Measurements from ENCODE around the gene VPS72. TPM values are rescaled to one million over a fixed set of nuclear protein-coding genes. Genes with fewer than 3 reads are reported as not detected.

Gene VPS72
- total and polyA plus RNA-seq, 9 donors = 24.5 to 78.4 (median 48.9) TPM

DNA sequence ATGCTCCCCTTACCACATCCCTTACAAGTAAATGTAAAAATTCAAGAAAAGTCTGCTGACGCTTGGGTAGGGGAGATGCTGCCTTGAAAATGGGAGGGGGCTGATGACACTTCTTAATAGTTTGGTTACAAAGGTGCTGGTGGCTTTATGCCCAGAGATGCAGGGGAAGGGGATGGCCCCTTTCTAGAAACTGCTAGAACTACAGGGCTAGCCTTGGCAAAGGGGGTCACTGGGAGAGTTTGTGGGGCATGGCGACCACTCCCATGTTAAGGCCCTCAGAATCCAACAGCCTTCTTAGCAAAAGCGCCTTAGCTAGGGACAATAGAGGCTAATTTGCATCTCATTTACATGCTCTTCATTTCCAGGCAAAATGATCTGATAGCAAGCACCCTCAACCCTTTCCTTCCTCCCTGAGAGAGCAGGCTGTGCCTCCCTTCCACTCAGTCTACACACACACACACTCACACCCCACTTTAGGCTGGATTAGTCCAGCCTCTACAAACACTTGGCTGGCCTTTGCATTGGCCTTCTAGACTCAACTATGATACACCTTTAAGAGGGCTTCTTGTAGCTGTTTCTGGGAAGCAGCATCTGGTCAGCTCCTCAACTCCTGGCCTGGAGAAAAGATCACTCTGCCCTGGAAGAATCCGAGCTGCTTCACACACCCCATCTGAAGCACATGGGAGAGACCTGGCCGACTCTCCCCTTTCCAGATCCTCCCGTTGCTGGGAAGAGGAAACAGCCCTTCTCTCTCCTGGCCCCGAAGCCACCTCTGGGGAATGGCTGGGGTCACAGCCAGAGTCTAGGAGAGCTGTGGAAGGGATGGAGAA, 45.3 kb downstream of the VPS72 start:
- WGBS, 3 donors = 42 to 50% (median 48%) methylated on average over 7 of the region's 7 CpGs
- peaks cover 8% of the 10 kb centered on the region for H3K4me1 ChIP-seq (ENCODE audit: insufficient read depth)
- intact Hi-C loops (cut with DNase I) = loop anchor here in 2 of 4 donors (5.0 to 10.0 kb wide), 2 partner anchors 70 to 72 kb away; partner anchors contain the start of gene GABPB2 (in 2 of the 2)

DNA sequence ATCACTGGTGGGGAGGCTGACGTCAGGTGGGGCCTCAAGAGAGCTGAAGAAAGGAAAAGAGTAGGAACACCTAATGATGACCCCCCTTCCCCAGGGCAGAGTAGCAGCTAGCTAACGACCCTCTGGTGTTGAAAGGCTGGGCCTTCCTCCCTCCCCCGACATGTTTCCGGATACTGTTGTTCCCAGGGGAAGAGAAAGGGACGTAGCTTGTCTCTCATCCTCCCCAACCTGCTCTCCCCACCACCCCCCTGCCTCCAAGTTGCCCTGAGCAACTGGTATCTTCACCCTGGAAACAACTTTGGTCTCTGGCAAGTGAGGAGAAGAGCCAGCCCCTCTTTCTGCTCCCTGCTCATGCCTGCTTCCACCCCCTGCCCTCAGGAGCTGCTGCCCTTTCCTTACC, 46.0 kb downstream of the VPS72 start:
- intact Hi-C loops (cut with DNase I) = loop anchor here in 1 of 4 donors (10.0 kb wide), 1 partner anchor 69 kb away; the partner anchor contains the start of gene GABPB2
- no peaks in the 10 kb centered on the region for H3K36me3 ChIP-seq
- TF ChIP-seq, protein P1, sequence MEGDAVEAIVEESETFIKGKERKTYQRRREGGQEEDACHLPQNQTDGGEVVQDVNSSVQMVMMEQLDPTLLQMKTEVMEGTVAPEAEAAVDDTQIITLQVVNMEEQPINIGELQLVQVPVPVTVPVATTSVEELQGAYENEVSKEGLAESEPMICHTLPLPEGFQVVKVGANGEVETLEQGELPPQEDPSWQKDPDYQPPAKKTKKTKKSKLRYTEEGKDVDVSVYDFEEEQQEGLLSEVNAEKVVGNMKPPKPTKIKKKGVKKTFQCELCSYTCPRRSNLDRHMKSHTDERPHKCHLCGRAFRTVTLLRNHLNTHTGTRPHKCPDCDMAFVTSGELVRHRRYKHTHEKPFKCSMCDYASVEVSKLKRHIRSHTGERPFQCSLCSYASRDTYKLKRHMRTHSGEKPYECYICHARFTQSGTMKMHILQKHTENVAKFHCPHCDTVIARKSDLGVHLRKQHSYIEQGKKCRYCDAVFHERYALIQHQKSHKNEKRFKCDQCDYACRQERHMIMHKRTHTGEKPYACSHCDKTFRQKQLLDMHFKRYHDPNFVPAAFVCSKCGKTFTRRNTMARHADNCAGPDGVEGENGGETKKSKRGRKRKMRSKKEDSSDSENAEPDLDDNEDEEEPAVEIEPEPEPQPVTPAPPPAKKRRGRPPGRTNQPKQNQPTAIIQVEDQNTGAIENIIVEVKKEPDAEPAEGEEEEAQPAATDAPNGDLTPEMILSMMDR (IDR thresholded peaks at IDR 0.05) = no peak
- H3K4me1 ChIP-seq (ENCODE audit: insufficient read depth) = peaks cover 8% of the 10 kb centered on the region
- WGBS, 3 donors = 49 to 69% (median 64%) methylated on average over 5 of the region's 5 CpGs
- no peaks in the 10 kb centered on the region for H3K27me3 ChIP-seq
- H3K9me3 ChIP-seq = no peaks in the 10 kb centered on the region
- peak in 2 of 5 donors; percentile 20 to 34 for DNase-seq
- no peak overlapping the region for H3K27ac ChIP-seq
- no peak overlapping the region for H3K4me3 ChIP-seq

More for the DNA sequence above, 45.3 kb downstream of the VPS72 start:
- Histone ChIP-seq H3K36me3 (no peaks in the 10 kb centered on the region), H3K4me3 (peak overlapping the region; percentile 45), H3K9me3 (no peaks in the 10 kb centered on the region), H3K27ac (no peak overlapping the region), H3K27me3 (no peaks in the 10 kb centered on the region)
- DNase-seq = peak in 2 of 5 donors; percentile 21 to 45
- TF ChIP-seq POLR2A (IDR thresholded peaks at IDR 0.05) (no peak), EP300 (IDR thresholded peaks at IDR 0.05) (no peak)
- TF ChIP-seq, protein P1 (IDR thresholded peaks at IDR 0.05) = no peak

DNA sequence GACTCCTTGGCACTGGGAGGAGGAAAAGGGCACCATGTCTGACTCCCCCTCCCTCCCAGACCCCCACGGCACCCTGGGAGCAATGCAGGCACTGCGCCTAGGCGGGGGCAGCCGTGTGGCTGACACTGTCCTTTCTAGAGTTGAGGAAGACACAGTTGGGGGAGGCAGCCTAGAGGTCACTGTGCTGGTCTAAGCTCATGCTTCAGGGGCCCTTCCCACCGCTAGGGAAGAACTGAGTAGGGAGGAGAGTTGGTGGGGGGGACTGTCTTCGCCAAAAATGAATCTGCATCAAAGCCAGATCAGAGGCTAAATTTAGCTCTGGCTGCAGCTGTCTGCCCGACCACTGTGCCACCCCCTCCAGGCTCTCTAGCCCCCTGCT, 47.0 kb downstream of the VPS72 start:
- 54 to 66% (median 59%) methylated on average over 7 of the region's 7 CpGs for WGBS, 3 donors
- Histone ChIP-seq H3K27me3 (no peaks in the 10 kb centered on the region), H3K9me3 (no peaks in the 10 kb centered on the region), H3K27ac (no peak overlapping the region), H3K36me3 (no peaks in the 10 kb centered on the region), H3K4me1 (ENCODE audit: insufficient read depth) (peaks cover 8% of the 10 kb centered on the region), H3K4me3 (no peak overlapping the region)
- DNase-seq = peak in 1 of 5 donors; percentile 33
- TF ChIP-seq EP300 (IDR thresholded peaks at IDR 0.05) (no peak), POLR2A (IDR thresholded peaks at IDR 0.05) (no peak)
- intact Hi-C loops (cut with DNase I) = loop anchor here in 1 of 4 donors (10.0 kb wide), 1 partner anchor 68 kb away; the partner anchor contains the start of gene GABPB2

DNA sequence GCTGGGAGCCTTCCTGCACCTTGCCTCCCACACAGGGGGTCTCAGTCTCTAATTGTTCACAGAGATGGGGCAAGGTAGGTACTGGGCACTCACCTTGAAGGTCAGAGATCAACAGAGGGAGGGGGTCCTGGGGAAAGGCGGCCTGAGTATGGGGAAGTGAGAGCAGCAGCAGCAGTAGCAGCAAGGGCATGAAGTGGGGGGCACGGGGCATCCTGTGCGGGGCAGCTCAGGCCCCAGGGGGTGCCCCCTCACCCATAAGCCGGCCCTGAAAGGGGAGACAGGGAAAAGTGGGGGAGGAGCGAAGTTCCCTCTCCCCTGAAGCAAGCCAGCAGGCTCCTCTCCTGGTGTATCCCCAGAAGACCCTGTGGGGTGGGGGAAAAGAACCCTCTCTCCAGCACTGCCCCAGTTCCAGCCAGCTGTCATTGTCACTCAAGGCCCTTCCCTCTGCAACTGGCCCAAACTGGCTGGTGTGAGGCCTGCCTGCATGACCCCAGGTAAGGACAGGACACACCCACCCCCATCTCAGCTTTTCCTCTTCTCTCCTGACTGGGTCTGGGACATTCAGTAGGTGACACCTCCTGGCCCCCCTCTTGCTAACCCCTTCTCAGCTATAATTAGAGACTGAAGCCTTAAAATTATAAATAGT, 47.5 kb downstream of the VPS72 start:
- peak in 1 of 5 donors; percentile 30 for DNase-seq
- Histone ChIP-seq H3K9me3 (no peaks in the 10 kb centered on the region), H3K36me3 (no peaks in the 10 kb centered on the region), H3K27me3 (no peaks in the 10 kb centered on the region), H3K27ac (no peak overlapping the region), H3K4me3 (no peak overlapping the region), H3K4me1 (ENCODE audit: insufficient read depth) (peaks cover 8% of the 10 kb centered on the region)
- 71 to 81% (median 79%) methylated on average over 5 of the region's 5 CpGs for WGBS, 3 donors
- TF ChIP-seq EP300 (IDR thresholded peaks at IDR 0.05) (no peak), POLR2A (IDR thresholded peaks at IDR 0.05) (no peak)
- TF ChIP-seq, protein P1 (IDR thresholded peaks at IDR 0.05) = no peak
- intact Hi-C loops (cut with DNase I) = loop anchor here in 1 of 4 donors (10.0 kb wide), 1 partner anchor 68 kb away; the partner anchor contains the start of gene GABPB2

Data from ovary (tissue), 9 donors.